Right forelimb (tissue), 1 donor: ENCODE results near the gene ZNF710.
"Not testable (repeated sequence)": the region's sequence is repeated elsewhere in the genome, so short reads cannot be mapped to it uniquely, and the experiment has no call there.

Experiments used
- DNase-seq: peaks from one replicate; pipeline ENCODE4 v3.0.0-alpha.2; 2018

The ZNF710 gene

GRCh38 chr15:90001062-90001682, at the start of gene ZNF710:
TSS of gene ZNF710 (plus strand) at chr15:90001324. CDS start at chr15:90067138, 65,814 bp downstream.
- DNase-seq = peak; percentile 83

- no peak for DNase-seq
Measured at GRCh38 chr15:89954541-89954940, 46.6 kb upstream of the ZNF710 start.

GRCh38 chr15:89955449-89955998, 45.6 kb upstream of the ZNF710 start:
- DNase-seq = not testable (repeated sequence)

GRCh38 chr15:89958107-89958805, 42.9 kb upstream of the ZNF710 start:
- DNase-seq = no peak

DNA sequence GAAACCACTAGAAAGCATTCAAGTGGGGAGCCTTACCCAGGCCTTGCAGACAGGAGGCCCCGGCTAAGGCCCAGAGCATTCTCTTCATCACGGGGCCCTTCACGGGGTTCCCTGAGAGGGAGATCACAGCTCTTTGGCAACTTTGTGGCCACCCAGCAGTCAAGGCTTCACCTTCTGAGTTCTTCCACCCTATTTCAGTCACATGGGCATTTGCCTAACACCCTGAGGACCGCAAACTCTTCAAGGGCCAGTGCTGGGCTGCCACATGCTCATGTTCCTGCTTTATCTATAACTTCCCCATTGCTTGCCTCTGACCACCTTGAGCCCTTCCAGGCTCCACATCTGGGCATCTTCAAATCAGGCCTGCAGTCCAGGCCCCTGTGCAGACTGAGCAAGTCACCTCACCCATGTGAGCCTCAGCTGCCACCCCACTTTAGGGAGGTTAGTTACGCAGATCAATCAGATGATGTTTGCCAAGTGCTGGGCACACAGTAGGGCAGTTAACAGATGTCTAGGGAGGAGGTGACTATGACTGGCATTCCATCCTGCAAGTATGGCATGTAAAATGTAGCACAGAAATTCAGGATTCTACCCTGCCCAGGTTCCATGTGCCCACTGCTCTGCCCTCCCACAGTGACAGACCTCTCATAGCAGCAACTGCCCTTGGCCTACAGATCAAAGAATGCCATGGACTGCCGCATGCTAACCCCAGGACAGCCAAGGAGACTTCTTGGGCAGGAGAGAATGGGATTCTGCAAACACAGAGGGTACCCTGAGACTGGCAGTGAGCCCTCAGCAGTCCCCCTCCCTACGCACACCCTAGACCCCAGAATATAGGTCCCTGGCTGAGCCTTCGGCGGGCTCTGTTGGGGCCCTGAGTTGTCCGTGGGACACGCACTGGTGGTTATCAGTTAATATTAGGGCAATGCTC, 37.6 kb upstream of the ZNF710 start:
- no peak for DNase-seq

DNA sequence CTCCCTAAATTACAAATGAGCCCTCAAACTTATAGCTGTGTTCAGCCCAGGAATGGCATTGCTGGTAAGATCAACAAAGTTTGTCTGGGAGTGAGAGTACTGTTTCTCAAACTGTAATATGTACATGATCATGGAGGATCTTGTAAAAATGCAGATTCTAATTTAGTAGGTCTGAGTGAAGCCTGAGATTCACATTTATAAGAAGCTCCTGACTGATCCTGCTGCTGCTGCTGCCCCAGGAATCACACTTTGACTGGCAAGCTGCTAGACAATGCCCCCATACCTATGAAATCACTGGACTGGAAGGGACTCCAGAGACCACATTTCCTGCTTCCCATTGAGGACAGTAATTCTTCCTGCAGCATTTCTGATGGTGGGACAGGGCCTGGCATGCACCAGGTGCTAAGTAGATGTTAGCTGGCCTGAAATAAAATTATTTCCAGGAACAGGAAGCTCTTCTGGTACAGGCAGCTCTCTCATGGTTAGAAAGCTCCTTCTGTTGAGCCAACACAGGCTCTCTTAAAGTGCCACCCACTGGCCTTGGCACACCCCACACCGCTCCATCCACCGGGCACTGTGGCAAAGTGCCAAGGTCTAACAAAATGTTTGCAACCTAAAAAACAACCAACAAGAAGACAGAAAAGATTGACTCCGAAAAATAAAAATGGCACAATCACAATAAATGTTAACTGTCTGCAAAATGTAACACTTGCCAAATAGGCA, 36.7 kb upstream of the ZNF710 start:
- DNase-seq = no peak

DNA sequence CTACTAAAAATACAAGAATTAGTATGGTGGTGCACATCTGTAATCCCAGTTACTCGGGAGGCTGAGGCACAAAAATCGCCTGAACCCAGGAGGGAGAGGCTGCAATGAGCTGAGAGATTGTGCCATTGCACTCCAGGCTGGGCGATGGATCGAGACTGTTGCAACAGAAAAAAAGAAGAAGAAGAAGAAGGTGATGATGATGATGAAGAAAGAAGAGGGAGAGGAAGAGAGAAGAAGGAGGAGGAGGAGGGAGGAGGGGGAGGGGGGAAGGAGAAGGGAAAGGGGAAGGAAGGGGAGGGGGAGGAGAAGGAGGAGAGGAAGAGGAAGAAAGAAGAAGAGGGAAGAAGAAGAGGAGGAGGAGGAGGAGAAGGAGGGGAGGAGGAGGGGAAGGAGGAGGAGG, 33.2 kb upstream of the ZNF710 start:
- DNase-seq = no peak

DNA sequence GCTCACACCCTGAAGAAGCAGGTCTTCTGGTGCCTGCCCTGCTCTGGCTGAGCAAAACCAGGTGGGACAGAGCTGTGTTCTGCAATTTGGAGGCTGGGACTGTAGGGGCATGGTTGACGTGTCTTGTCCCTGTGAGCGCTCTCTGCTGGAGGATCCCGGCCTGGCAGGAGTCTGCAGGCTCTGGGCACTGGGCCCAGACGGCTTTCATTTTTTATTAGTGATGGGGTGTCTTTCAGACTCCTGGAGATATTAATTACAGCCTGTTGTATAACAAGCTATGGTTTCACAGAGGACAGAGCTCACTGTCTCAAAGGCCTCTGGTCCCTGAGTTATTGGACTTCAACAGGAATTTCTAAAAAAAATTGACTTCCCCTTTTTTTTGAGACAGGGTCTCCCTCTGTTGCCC, 29.5 kb upstream of the ZNF710 start:
- DNase-seq = peak; percentile 71

DNA sequence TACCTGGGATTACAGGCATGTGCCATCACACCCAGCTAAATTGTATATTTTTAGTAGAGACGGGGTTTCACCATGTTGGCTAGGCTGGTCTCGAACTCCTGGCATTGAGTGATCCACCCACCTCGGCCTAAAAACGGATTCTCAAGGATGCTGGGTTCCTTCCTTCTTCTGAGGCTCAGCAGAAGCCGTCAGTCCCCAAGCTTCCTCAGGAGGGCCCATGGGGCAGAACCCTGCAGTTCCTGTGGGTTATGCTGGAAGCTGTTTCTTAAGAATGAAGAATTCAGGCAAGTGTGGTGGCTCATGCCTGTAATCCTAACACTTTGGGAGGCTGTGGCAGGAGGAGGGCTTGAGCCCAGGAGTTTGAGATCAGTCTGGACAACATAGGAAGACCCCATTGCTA, 29.0 kb upstream of the ZNF710 start:
- DNase-seq = no peak

GRCh38 chr15:89975482-89976245, 25.5 kb upstream of the ZNF710 start:
- DNase-seq = no peak

GRCh38 chr15:89976246-89976600, 24.9 kb upstream of the ZNF710 start:
- no peak for DNase-seq

GRCh38 chr15:89977836-89978235, 23.3 kb upstream of the ZNF710 start:
- not testable (repeated sequence) for DNase-seq

- no peak for DNase-seq
Measured at GRCh38 chr15:89978914-89979313, 22.2 kb upstream of the ZNF710 start.

GRCh38 chr15:89980896-89981295, 20.2 kb upstream of the ZNF710 start:
- DNase-seq = no peak

DNA sequence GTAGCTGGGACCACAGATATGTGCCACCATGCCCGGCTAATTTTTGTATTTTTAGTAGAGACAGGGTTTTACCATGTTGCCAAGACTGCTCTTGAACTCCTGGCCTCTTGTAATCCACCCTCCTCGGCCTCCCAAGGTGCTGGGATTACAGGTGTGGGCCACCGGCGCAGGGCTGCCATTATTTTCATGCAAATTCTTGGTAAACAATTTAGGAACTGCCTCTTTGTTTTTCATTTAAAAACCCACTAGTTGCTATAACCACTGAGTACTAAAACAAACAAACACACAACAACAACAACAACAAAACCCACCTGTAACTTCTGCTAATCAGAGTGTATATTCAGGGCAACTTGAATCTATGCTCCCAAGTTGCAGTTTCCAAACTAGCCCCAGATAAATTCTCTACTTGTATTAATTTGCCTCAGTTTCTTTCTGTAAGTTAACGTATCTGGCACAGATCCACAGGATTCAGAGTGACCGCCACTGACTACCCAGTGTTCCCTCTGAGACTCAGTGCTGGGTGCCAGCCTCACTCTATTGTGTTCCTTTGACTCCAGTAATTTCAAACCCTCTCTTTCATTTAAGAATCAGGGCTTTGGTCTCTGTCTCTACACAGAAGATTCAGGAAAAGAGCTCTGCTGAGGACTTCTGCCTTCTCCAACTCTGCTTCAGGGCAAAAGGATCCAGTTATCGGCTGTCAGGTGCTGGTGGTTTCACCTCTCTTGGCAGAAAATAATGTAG, 18.6 kb upstream of the ZNF710 start:
- DNase-seq = no peak

DNA sequence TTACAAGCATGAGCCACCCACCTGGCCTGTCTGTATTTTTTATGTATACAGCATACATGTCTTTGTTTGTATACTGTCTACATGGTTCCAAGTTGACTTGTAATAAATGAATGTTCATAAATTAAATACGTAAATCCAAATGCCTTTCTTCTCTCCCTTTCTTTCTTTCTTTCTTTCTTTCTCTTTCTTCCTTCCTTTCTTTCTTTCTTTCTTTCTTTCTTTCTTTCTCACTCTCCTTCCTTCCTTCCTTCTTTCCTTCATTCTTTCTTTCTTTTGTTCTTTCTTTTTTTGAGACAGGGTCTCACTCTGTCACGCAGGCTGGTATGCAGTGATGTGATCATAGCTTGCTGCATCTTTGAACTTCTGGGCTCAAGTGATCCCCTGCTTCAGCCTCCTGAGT, 17.1 kb upstream of the ZNF710 start:
- DNase-seq = no peak

- DNase-seq = no peak
Measured at GRCh38 chr15:89984421-89985010, 16.6 kb upstream of the ZNF710 start.

GRCh38 chr15:89985111-89985510, 16.0 kb upstream of the ZNF710 start:
- no peak for DNase-seq

DNA sequence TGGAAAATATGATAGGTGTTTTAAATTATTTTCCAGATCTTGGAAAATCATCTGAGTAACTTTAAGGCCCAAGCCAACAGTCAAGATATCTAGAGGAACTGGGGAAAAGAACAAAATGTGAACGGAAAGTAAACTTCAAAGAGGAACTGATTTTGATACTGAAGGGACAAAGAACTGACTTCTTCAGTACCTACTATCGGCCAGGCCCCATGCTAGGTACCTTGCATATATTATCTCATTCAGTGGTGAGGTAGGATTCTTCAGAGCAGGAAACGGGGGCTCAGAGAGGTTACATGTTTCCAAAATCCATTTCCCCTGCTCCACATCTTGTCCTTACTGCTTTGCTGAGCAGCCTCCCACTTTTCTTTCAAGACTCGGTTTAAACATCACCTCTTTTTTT, 9.8 kb upstream of the ZNF710 start:
- no peak for DNase-seq

DNA sequence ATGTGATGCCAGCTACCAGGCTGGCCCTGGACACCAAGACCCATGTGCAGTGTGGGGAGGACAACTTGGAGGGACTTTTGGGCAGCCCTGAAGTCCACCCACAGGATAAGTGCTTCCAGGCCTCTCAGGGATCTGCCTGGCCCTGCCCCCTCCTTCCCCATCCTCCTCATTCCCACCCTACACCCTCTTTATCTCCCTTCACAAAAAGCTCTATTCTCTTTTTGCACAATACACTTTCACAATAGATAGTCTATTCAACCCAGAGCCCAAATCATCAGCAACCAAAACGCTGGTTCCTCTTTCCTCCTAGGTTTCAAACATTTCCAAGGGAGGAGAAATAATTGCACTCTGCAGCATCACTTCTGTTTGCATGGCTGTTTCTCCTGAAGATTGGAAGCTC, 7.8 kb upstream of the ZNF710 start:
- DNase-seq = no peak

DNA sequence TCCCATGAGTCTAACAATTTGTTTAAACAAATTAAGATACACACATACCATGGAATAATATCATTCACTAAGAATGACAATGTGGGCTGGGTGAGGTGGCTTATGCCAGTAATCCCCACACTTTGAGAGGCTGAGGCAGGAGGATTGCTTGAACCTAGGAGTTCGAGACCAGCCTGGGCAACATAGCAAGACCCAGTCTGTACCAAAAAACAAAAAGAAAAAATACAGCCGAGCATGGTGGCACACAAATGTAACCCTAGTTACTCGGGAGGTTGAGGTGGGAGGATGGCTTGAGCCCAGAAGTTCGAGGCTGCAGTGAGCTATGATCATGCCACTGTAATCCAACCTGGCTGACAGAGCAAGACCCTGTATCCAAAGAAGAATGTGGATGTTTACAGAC, 4.0 kb upstream of the ZNF710 start:
- no peak for DNase-seq
